SK-N-DZ (cell line): ENCODE results near the gene AGAP9.
A peak's percentile ranks its signal among the peaks of the same experiment; 100 is the strongest.
"Not testable (repeated sequence)": the region's sequence is repeated elsewhere in the genome, so short reads cannot be mapped to it uniquely, and the experiment has no call there.

Source experiments
- DNase-seq: peaks from one replicate; pipeline ENCODE4 v3.0.0-alpha.2; 2015; ENCODE audit warnings: low spot score
- small RNA-seq, 2 experiments: library from RNA; depleted of rRNA; stranded (forward); fragments of <200 nt; gene quantifications; one replicate each; pipeline ENCODE3, GENCODE V24; 2014

Gene AGAP9

DNA sequence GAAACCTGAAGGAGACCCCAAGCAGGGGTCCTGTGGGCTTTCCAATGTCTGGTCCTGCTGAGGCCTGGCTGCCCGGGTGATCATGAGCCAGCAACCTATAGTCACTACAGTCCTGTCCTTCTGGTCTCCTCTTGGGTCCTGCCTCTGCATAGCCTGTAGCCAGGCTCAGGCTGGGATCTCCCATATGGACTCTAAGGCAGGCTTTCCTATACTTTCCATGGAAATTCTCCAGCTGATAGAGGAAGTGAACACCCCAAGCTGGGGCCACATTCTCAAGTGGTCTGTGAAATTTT, 66.0 kb downstream of the AGAP9 start:
- no peak for DNase-seq

GRCh38 chr10:47456794-47457527, 66.5 kb downstream of the AGAP9 start:
- no peak for DNase-seq

GRCh38 chr10:47456079-47456785, 67.2 kb downstream of the AGAP9 start:
- no peak for DNase-seq

DNA sequence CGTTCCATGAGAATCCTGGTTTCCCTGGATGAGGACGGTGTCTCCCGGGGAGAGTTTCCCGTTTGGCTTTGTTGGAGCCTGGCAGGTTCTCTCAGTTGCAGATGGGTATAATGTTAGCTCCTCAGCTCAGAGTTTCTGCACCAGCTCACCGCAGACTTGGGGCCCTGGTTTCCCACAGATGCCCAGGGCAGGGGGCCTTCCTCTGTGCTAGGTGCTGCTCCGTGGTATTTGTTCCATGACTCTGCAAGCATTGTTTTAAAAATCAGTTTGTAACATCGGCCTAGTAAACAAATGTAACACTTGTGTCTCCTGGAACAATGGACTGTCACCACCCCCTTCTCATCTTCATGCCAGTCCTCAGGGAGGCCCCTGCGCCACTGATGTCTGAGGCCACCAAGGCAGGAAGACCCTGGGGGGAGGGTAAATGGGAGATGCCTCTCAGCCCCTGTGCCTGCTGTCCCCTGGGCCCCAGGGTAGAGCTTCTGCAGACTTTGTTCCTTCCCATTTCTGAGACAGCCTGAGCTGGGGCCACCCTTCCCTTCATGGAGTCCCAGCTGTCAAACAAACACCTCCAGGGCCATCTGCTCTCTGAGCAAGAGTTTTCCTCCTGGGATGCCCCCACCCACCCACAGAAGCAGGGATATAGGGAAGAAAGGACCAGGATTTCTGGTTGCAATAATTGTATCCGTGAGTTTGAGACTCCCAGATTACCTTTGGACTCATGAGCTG, 67.9 kb downstream of the AGAP9 start:
- not testable (repeated sequence) for DNase-seq

- no peak for DNase-seq
These were observed 68.7 kb downstream of the AGAP9 start for GRCh38 chr10:47454780-47455058.

DNA sequence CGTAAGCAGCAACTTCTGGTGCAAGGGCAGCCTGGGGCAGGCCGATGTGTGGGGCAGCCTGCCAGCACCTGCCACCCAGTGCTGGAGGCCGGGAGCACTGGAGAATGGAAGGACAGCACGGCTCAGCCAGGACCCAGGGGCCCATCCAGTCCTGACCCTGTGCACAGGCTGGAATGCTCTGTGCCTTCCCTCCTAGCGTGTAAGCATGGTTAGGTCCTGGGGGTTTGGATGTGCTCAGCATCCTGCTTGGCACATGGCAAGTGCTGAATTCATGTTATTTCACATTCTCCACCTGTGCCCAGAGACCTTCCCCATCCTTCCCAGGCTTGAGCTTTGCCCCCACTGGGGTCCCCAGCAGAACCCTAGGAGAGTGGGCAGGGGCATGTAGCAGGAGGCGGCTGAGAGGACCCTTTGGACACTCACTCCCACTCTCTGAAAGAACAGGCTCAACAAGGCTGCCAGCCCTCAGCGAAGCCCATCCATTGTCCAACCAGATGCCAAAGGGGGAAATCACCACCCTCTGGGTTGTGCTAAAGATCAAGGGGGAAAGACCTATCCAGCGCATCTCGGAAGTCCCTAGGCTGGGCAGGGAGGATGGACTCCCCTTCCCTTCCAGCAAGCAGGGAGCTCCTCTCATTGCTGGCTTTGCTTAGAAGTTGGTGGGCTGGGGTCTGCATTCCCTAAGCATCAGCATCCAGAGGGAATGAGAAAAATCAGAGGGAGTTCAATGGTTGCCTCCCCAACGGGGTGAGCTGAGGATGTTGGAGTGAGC, 69.2 kb downstream of the AGAP9 start:
- no peak for DNase-seq

DNA sequence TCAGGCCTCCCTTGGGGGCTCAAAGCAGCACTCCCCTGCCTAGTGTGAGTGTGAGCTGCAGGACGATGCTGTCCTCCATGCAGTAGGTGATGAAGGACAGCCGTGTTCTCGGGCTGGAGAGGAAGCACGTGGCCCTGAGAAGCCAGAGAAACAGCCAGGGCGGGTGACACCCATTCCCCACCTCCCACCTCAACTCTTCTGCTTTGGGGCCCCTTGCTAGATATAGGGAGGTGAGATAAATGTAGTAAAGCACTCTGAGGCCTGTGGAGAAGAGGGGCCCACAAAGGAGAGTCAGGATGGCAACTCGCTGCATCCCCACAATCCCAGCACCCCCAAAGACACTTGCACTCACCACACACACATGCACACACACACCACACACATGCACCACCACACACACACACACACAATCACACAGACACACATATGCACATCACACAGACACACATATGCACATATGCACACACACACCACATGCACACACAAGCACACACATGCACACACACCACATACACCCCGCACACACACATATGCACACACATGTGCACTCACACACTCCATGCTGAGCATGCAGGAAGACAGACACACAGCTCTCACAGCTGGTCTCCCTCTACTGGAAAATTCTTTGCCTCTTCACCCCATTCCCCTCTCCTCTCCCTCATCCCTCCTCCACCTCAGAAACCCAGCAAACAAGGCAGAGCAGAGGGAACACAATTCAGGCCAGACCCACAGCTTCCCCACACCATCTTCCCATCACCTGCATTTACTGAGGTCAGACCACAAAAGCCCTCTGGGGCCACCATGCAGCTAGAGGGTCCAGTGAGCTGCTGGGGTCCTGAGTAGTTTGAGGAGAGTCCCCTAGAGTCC, 70.1 kb downstream of the AGAP9 start:
- no peak for DNase-seq

DNA sequence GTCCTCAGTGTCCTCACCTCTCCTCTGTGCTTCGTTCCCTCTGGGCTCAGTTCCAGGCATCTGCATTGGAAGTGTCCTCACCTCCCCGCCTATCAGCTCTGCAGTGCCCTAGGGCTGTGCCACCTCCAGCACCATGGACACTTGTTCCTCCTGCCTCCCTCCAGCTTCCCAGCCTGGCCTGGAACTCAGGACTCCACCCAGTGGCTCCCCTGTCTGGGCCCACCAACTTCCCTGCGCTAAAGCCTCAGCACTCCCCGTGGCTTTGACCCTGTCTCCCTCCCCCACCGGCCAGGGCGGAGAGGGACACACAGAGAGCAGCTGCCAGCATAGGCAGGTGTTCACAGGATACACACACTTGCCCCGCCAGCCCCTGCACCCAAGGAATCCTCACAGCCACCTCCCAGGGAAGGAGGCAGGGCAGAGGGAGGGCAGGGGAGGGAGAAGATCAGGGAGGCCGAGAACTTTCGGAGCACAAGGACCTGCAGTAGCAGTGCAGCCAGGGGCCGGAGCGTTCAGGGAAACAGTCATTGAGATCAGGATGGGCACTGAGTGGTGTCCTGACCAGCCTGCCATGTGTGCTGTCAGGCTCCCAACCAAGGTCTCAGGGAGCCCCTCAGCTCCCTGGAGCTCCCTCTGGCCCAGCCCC, 70.8 kb downstream of the AGAP9 start:
- DNase-seq, result peak; percentile 49

- DNase-seq, result no peak
These were observed 71.4 kb downstream of the AGAP9 start for GRCh38 chr10:47451998-47452494.

Small RNA genes within 50 kb of the gene (small RNA-seq; reads per million reads assigned to genes)
- gene AL591684.3 (0 reads per million in 2 experiments), gene RNA5SP312 (0 reads per million in 2 experiments)
